Endothelial cell of umbilical vein (primary cell): ENCODE results near the gene IQCH. TPM values are rescaled to one million over a fixed set of nuclear protein-coding genes. Genes with fewer than 3 reads are reported as not detected.

Source experiments
- BruUV-seq: library from RNA; stranded (reverse); fragments of 400-500 nt; replicated peaks from 2 replicates; lab custom pipeline; 2021; lab: Mats Ljungman, UMichigan
- CTCF ChIA-PET: fragments of 300-600, 350-600 bp; sonication (Branson Sonifier 250); formaldehyde crosslinking; loops from one replicate; lab custom pipeline; 2021; ENCODE audit warnings: antibody characterized with exemption, inconsistent platforms; lab: Charles Lee
- POLR2A ChIA-PET: fragments of 300-600, 350-600 bp; sonication (Branson Sonifier 250); formaldehyde crosslinking; loops from one replicate; lab custom pipeline; 2021; ENCODE audit warnings: antibody characterized with exemption, inconsistent platforms; lab: Charles Lee
- DNase-seq: peaks from one replicate; pipeline ENCODE4 v3.0.0-alpha.2; 2011; ENCODE audit warnings: low read depth, low spot score
- FAIRE-seq: peaks from 2 replicates; lab custom pipeline; 2011; peaks lifted over from hg19 to GRCh38; lab: Jason Lieb, UNC
- H2AFZ ChIP-seq: 2 replicates; pipeline ENCODE4 v1.6.0; 2012; ENCODE audit warnings: low read depth, low read length, control low read depth, inconsistent platforms
- H3K27ac ChIP-seq: 2 replicates; pipeline ENCODE4 v1.5.1; 2011; ENCODE audit warnings: low read depth, mild to moderate bottlenecking, control low read depth, low read length, moderate library complexity; ENCODE audit not compliant: insufficient read depth
- H3K27me3 ChIP-seq, 2 experiments: 2 replicates each; pipeline versions ENCODE4 v1.6.0 to v1.6.1; 2011; ENCODE audit warnings: low read length in 2 of 2, mixed read lengths in 1 of 2; ENCODE audit not compliant: control insufficient read depth in 2 of 2, insufficient read depth in 2 of 2
- H3K36me3 ChIP-seq, 2 experiments: 2 replicates in 1 of 2; 3 replicates in 1 of 2; pipeline ENCODE4 v1.5.1; 2011; ENCODE audit warnings: low read length in 2 of 2, mild to moderate bottlenecking in 1 of 2, moderate library complexity in 1 of 2; ENCODE audit not compliant: control insufficient read depth in 2 of 2, insufficient read depth in 2 of 2; ENCODE audit errors: extremely low read depth in 1 of 2
- H3K4me1 ChIP-seq: 3 replicates; pipeline ENCODE4 v1.5.1; 2011; ENCODE audit warnings: mild to moderate bottlenecking, low read length; ENCODE audit not compliant: control insufficient read depth, insufficient read depth; ENCODE audit errors: extremely low read depth
- H3K4me2 ChIP-seq: 2 replicates; pipeline ENCODE4 v1.6.1; 2011; ENCODE audit warnings: low read length, control low read depth, mixed read lengths; ENCODE audit not compliant: insufficient read depth
- H3K4me3 ChIP-seq, 3 experiments: fragments of 200-600 bp in 1 of 3; sonication (generic), shearing (Covaris generic) in 1 of 3; replicated peaks in 1 of 3; 2 replicates each; pipeline ENCODE4 v1.5.1; 2011 to 2016; ENCODE audit warnings: control low read depth in 3 of 3, low read length in 3 of 3, mild to moderate bottlenecking in 2 of 3, inconsistent platforms in 1 of 3, low read depth in 1 of 3, moderate library complexity in 1 of 3; ENCODE audit not compliant: insufficient read depth in 1 of 3
- H3K79me2 ChIP-seq: 2 replicates; pipeline ENCODE4 v1.6.0; 2012; ENCODE audit warnings: low read length, inconsistent platforms; ENCODE audit not compliant: control insufficient read depth, insufficient read depth
- H3K9ac ChIP-seq: replicated peaks from 2 replicates; pipeline ENCODE3; 2011; ENCODE audit warnings: low read length, control low read depth; ENCODE audit not compliant: insufficient read depth; ENCODE audit errors: extremely low read depth
- H3K9me1 ChIP-seq: replicated peaks from 3 replicates; pipeline ENCODE4 v1.6.0; 2011; ENCODE audit warnings: mild to moderate bottlenecking, low read length; ENCODE audit not compliant: control insufficient read depth, insufficient read depth; ENCODE audit errors: extremely low read depth
- H3K9me3 ChIP-seq: replicated peaks from 2 replicates; pipeline ENCODE4 v1.5.1; 2012; ENCODE audit warnings: low read length, inconsistent platforms; ENCODE audit not compliant: control insufficient read depth, insufficient read depth
- H4K20me1 ChIP-seq: replicated peaks from 2 replicates; pipeline ENCODE3; 2011; ENCODE audit warnings: mild to moderate bottlenecking, low read length; ENCODE audit not compliant: control insufficient read depth, insufficient read depth; ENCODE audit errors: extremely low read depth
- CTCF ChIP-seq, 2 donors: IDR thresholded peaks; 1 replicate in 1 of 2; 2 replicates in 1 of 2; pipeline ENCODE4 v1.5.1; 2011; ENCODE audit warnings: low read length in 2 of 2, mild to moderate bottlenecking in 2 of 2, moderate library complexity in 2 of 2, control low read depth in 1 of 2, inconsistent platforms in 1 of 2, low read depth in 1 of 2; ENCODE audit not compliant: insufficient read depth in 1 of 2; ENCODE audit errors: extremely low read depth in 1 of 2
- EZH2 ChIP-seq: IDR thresholded peaks from 2 replicates; pipeline ENCODE4 v1.6.1; 2012; ENCODE audit warnings: borderline replicate concordance, low read depth, mild to moderate bottlenecking, moderate library complexity, low read length, inconsistent platforms; ENCODE audit not compliant: severe bottlenecking
- FOS ChIP-seq: IDR thresholded peaks from 2 replicates; pipeline ENCODE4 v1.6.1; 2011; ENCODE audit warnings: mild to moderate bottlenecking, low read length, moderate library complexity, borderline replicate concordance; ENCODE audit not compliant: insufficient read depth
- GATA2 ChIP-seq: IDR thresholded peaks from 2 replicates; pipeline ENCODE4 v1.7.0; 2011; ENCODE audit warnings: low read depth, mild to moderate bottlenecking, moderate library complexity, mixed read lengths, low read length; ENCODE audit not compliant: insufficient read length, insufficient read depth
- JUN ChIP-seq: IDR thresholded peaks from 2 replicates; pipeline ENCODE4 v1.6.1; 2011; ENCODE audit warnings: borderline replicate concordance, low read depth; ENCODE audit not compliant: insufficient read length, insufficient read depth
- MAX ChIP-seq: IDR thresholded peaks from 2 replicates; pipeline ENCODE4 v1.6.1; 2011; ENCODE audit not compliant: insufficient read depth, insufficient read length
- MYC ChIP-seq: IDR thresholded peaks from one replicate; pipeline ENCODE4 v1.6.1; 2011; ENCODE audit warnings: mild to moderate bottlenecking, low read depth, low read length
- POLR2A ChIP-seq: IDR thresholded peaks from 2 replicates; pipeline ENCODE4 v1.6.1; 2012; ENCODE audit warnings: low read depth, mild to moderate bottlenecking, control low read depth, low read length
- POLR2AphosphoS5 ChIP-seq: IDR thresholded peaks from 2 replicates; pipeline ENCODE4 v1.6.1; 2012; ENCODE audit warnings: low read depth, mild to moderate bottlenecking, control low read depth, low read length, moderate library complexity; ENCODE audit not compliant: insufficient read depth
- dilution Hi-C: fragments of 300-500 bp; cut with MboI; formaldehyde crosslinking; loops from one replicate; pipeline ENCODE4 v1.15.0; 2019; ENCODE audit warnings: low sequenced_read_pairs; ENCODE audit not compliant: extremely low pct_ligation_motif_present
- intact Hi-C: fragments of 100-400 bp; cut with micrococcal nuclease; formaldehyde crosslinking; loops from one replicate; pipeline ENCODE4 v1.10.0; 2022
- polyA plus RNA-seq, 4 experiments: library from polyadenylated mRNA; depleted of rRNA in 3 of 4; stranded (reverse) in 3 of 4; unstranded in 1 of 4; fragments of >200 nt; gene quantifications; 2 replicates each; pipeline versions ENCODE4 v1.2.1 to v1.2.3, GENCODE V29; 2011 to 2012; ENCODE audit warnings: missing spikeins in 1 of 4
- total RNA-seq: library from RNA; stranded (reverse); gene quantifications from 2 replicates; pipeline ENCODE4 v1.2.3, GENCODE V29; 2021

Gene IQCH
- total and polyA plus RNA-seq, 2 donors (not counting 3 experiments of a cell fraction or from before 2014, with no cell fraction given), result 0.29 to 0.51 TPM

DNA sequence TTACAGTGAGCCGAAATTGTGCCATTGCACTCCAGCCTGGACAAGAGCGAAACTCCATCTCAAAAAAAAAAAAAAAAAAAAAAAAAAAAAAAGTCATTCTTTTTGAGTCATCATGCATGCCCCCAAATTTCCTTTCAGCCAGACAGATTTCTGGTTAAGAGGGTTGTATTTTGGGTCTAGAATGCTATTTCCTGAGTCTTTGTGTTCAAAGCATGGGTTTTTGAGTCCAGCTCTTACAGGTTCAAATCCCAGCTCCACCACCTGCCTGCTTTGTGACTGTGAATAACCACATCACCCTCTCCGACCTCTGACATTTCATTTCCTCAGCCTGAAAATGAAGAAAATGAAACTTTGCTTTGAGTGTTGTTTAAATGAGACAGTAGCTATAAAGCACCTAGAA, 257.0 kb downstream of the IQCH start:
- ChIA-PET CTCF (interaction anchor here (0.7 to 1.8 kb wide), 4 partner anchors 10 to 269 kb away, joined by 3 to 5 read pairs (median 4); no protein-coding TSS in a partner anchor), POLR2A (no interaction called here)
- no TSS peak for BruUV-seq
- intact Hi-C loops (no loop called here), dilution Hi-C loops (no loop called here)
- Histone ChIP-seq H3K36me3 (no peaks in the 10 kb centered on the region), H3K79me2 (no peaks in the 10 kb centered on the region), H3K9me1 (no peaks in the 10 kb centered on the region), H2AFZ (no peak overlapping the region), H3K4me2 (no peak overlapping the region), H4K20me1 (no peaks in the 10 kb centered on the region), H3K9me3 (no peaks in the 10 kb centered on the region), H3K27me3 (no peaks in the 10 kb centered on the region), H3K9ac (no peak overlapping the region), H3K4me3 (no peak overlapping the region), H3K27ac (no peak overlapping the region), H3K4me1 (no peaks in the 10 kb centered on the region)
- TF ChIP-seq MYC (no peak), POLR2AphosphoS5 (no peak), MAX (no peak), FOS (no peak), JUN (no peak), GATA2 (no peak), EZH2 (no peak), POLR2A (no peak)
- DNase-seq (no peak), FAIRE-seq (no peak)

DNA sequence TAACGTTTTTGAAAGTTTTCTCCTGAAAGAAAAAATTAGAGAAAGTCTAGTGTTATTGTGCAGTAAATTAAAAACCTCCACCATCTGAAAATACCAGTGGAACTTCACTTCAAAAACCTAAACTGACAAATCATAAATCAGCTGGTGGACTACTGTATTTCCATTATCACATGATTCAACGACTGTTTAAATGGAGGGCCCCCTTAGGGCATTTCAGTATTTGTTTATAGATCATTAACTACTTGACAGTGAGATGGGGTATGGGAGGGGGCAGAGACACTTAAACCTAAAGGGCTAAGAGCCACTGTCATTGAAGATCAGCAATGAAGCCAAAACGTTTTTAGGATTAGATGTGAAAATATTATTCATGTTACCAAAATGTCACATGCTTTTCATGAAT, 257.6 kb downstream of the IQCH start:
- H4K20me1 ChIP-seq, result no peaks in the 10 kb centered on the region
- no peaks in the 10 kb centered on the region for H3K36me3 ChIP-seq
- dilution Hi-C loops (no loop called here), intact Hi-C loops (no loop called here)
- no peak overlapping the region for H2AFZ ChIP-seq
- no peak overlapping the region for H3K4me2 ChIP-seq
- no peaks in the 10 kb centered on the region for H3K79me2 ChIP-seq
- no TSS peak for BruUV-seq
- ChIA-PET CTCF (interaction anchor here (0.7 to 1.8 kb wide), 3 partner anchors 11 to 269 kb away, joined by 3 to 5 read pairs (median 5); no protein-coding TSS in a partner anchor), POLR2A (no interaction called here)
- no peak overlapping the region for H3K27ac ChIP-seq
- no peaks in the 10 kb centered on the region for H3K4me1 ChIP-seq
- TF ChIP-seq EZH2 (no peak), JUN (no peak), CTCF (IDR thresholded peaks at IDR 0.05; ENCODE audit: extremely low read depth in 1 of 2, insufficient read depth in 1 of 2, low read depth in 1 of 2, low read length in 2 of 2) (no peak), FOS (no peak), GATA2 (no peak)
- no peak for FAIRE-seq
- DNase-seq, result no peak
- H3K9ac ChIP-seq, result no peak overlapping the region
- H3K4me3 ChIP-seq, result no peak overlapping the region
- H3K27me3 ChIP-seq, result no peaks in the 10 kb centered on the region
- H3K9me3 ChIP-seq, result no peaks in the 10 kb centered on the region
- H3K9me1 ChIP-seq, result no peaks in the 10 kb centered on the region
